ENCODE results near the gene GAB2. TPM values are rescaled to one million over a fixed set of nuclear protein-coding genes. Genes with fewer than 3 reads are reported as not detected.

GAB2 gene
- total RNA-seq, 4 donors from 2014 or later: 22.5 to 32.8 (median 30.1) TPM

GRCh38 chr11:78228467-78228866 is 189.2 kb downstream of the GAB2 start:
- TF ChIP-seq CTCF (IDR thresholded peaks at IDR 0.05): no peak
- no peak for TF ChIP-seq POLR2A (IDR thresholded peaks at IDR 0.05)
- intact Hi-C loops (cut with DNase I; ENCODE audit: low total_unique reads): loop anchor here (10.0 kb wide), 1 partner anchor 336 kb away; no protein-coding TSS in a partner anchor
- no peak overlapping the region for H3K4me3 ChIP-seq (ENCODE audit: low read depth, poor library complexity, severe bottlenecking)
- WGBS, 2 donors: 99 to 100% methylated on average over 3 of the region's 3 CpGs
- no peak for DNase-seq (ENCODE audit: low spot score in 2 of 2)

GRCh38 chr11:78227921-78228320 is 189.7 kb downstream of the GAB2 start:
- 88 to 90% methylated on average over 4 of the region's 4 CpGs for WGBS, 2 donors
- H3K4me3 ChIP-seq (ENCODE audit: low read depth, poor library complexity, severe bottlenecking): no peak overlapping the region
- intact Hi-C loops (cut with DNase I; ENCODE audit: low total_unique reads): loop anchor here (10.0 kb wide), 1 partner anchor 337 kb away; no protein-coding TSS in a partner anchor
- no peak for DNase-seq (ENCODE audit: low spot score in 2 of 2)
- no peak for TF ChIP-seq CTCF (IDR thresholded peaks at IDR 0.05)
- no peak for TF ChIP-seq POLR2A (IDR thresholded peaks at IDR 0.05)

- no peak for DNase-seq (ENCODE audit: low spot score in 2 of 2)
- intact Hi-C loops (cut with DNase I; ENCODE audit: low total_unique reads): loop anchor here (10.0 kb wide), 1 partner anchor 338 kb away; no protein-coding TSS in a partner anchor
- WGBS, 2 donors: 82 to 95% methylated on average over 11 to 12 of the region's 12 CpGs
Measured at GRCh38 chr11:78226684-78227680, 190.6 kb downstream of the GAB2 start.

GRCh38 chr11:78224906-78225420 is 192.7 kb downstream of the GAB2 start:
- WGBS, 2 donors: 91 to 96% methylated on average over 7 of the region's 7 CpGs
- H3K4me3 ChIP-seq (ENCODE audit: low read depth, poor library complexity, severe bottlenecking): no peak overlapping the region
- intact Hi-C loops (cut with DNase I; ENCODE audit: low total_unique reads): loop anchor here (10.0 kb wide), 1 partner anchor 340 kb away; no protein-coding TSS in a partner anchor
- DNase-seq (ENCODE audit: low spot score in 2 of 2): no peak
- TF ChIP-seq POLR2A (IDR thresholded peaks at IDR 0.05) (no peak), CTCF (IDR thresholded peaks at IDR 0.05) (no peak)

More at GRCh38 chr11:78226684-78227680, 190.6 kb downstream of the GAB2 start:
- H3K4me3 ChIP-seq (ENCODE audit: low read depth, poor library complexity, severe bottlenecking): no peak overlapping the region
- TF ChIP-seq CTCF (IDR thresholded peaks at IDR 0.05): no peak
- no peak for TF ChIP-seq POLR2A (IDR thresholded peaks at IDR 0.05)

- H3K4me3 ChIP-seq (ENCODE audit: low read depth, poor library complexity, severe bottlenecking): no peak overlapping the region
- DNase-seq (ENCODE audit: low spot score in 2 of 2): no peak
- TF ChIP-seq CTCF (IDR thresholded peaks at IDR 0.05) (no peak), POLR2A (IDR thresholded peaks at IDR 0.05) (no peak)
- 89 to 93% methylated on average over 4 of the region's 4 CpGs for WGBS, 2 donors
- intact Hi-C loops (cut with DNase I; ENCODE audit: low total_unique reads): loop anchor here (10.0 kb wide), 1 partner anchor 340 kb away; no protein-coding TSS in a partner anchor
Measured at GRCh38 chr11:78224506-78224905, 193.1 kb downstream of the GAB2 start.

All from lower leg skin (tissue), 4 donors.